ENCODE measurements around the gene LPP.

The LPP gene

GRCh38 chr3:188874576-188874975 is 720.6 kb downstream of the LPP start:
- DNase-seq (ENCODE audit: low read depth in 2 of 2) = no peak

- no peak for DNase-seq (ENCODE audit: low read depth in 2 of 2)
Observed at GRCh38 chr3:188875413-188875812, 721.5 kb downstream of the LPP start.

GRCh38 chr3:188876370-188876769 is 722.4 kb downstream of the LPP start:
- no peak for DNase-seq (ENCODE audit: low read depth in 2 of 2)

- DNase-seq (ENCODE audit: low read depth in 2 of 2) = no peak
Observed at GRCh38 chr3:188877381-188877780, 723.4 kb downstream of the LPP start.

GRCh38 chr3:188878076-188878475 is 724.1 kb downstream of the LPP start:
- no peak for DNase-seq (ENCODE audit: low read depth in 2 of 2)

GRCh38 chr3:188881954-188882641 is 728.1 kb downstream of the LPP start:
- no peak for DNase-seq (ENCODE audit: low read depth in 2 of 2)

GRCh38 chr3:188884299-188885043 is 730.5 kb downstream of the LPP start:
- no peak for DNase-seq (ENCODE audit: low read depth in 2 of 2)

GRCh38 chr3:188888321-188889053 is 734.5 kb downstream of the LPP start:
- no peak for DNase-seq (ENCODE audit: low read depth in 2 of 2)

- DNase-seq (ENCODE audit: low read depth in 2 of 2) = no peak
Observed at GRCh38 chr3:188889054-188889491, 735.1 kb downstream of the LPP start.

GRCh38 chr3:188890572-188891270 is 736.8 kb downstream of the LPP start:
- DNase-seq (ENCODE audit: low read depth in 2 of 2) = no peak

- no peak for DNase-seq (ENCODE audit: low read depth in 2 of 2)
Observed at GRCh38 chr3:188899881-188900280, 745.9 kb downstream of the LPP start.

- no peak for DNase-seq (ENCODE audit: low read depth in 2 of 2)
Observed at GRCh38 chr3:188900421-188900951, 746.5 kb downstream of the LPP start.

GRCh38 chr3:188901126-188901525 is 747.2 kb downstream of the LPP start:
- DNase-seq (ENCODE audit: low read depth in 2 of 2) = no peak

- DNase-seq (ENCODE audit: low read depth in 2 of 2) = no peak
Observed at GRCh38 chr3:188901671-188902287, 747.8 kb downstream of the LPP start.

- DNase-seq (ENCODE audit: low read depth in 2 of 2) = no peak
Observed at GRCh38 chr3:188904670-188905069, 750.7 kb downstream of the LPP start.

GRCh38 chr3:188905547-188905946 is 751.6 kb downstream of the LPP start:
- DNase-seq (ENCODE audit: low read depth in 2 of 2) = no peak

GRCh38 chr3:188906236-188906635 is 752.3 kb downstream of the LPP start:
- no peak for DNase-seq (ENCODE audit: low read depth in 2 of 2)

- DNase-seq (ENCODE audit: low read depth in 2 of 2) = no peak
Observed at GRCh38 chr3:188908002-188908850, 754.3 kb downstream of the LPP start.

- DNase-seq (ENCODE audit: low read depth in 2 of 2) = no peak
Observed at GRCh38 chr3:188911026-188911850, 757.3 kb downstream of the LPP start.
